GM12878 (cell line): ENCODE data around the gene FHOD3.

Experiments
- NBN ChIP-seq: fragments of 450-650 bp; IDR thresholded peaks from 2 replicates; pipeline ENCODE4 v1.6.1; 2016
- NFYB ChIP-seq: IDR thresholded peaks from 2 replicates; pipeline ENCODE4 v1.6.1; 2011; ENCODE audit warnings: low read depth, mild to moderate bottlenecking, low read length, improper control_type of control experiment, moderate library complexity; ENCODE audit not compliant: insufficient read depth
- TF ChIP-seq, protein P1 (sequence below): fragments of 450-650 bp; IDR thresholded peaks from 2 replicates; pipeline ENCODE4 v1.6.1; 2017; ENCODE audit warnings: mild to moderate bottlenecking, low read depth, inconsistent platforms; ENCODE audit not compliant: poor library complexity, severe bottlenecking

DNA sequence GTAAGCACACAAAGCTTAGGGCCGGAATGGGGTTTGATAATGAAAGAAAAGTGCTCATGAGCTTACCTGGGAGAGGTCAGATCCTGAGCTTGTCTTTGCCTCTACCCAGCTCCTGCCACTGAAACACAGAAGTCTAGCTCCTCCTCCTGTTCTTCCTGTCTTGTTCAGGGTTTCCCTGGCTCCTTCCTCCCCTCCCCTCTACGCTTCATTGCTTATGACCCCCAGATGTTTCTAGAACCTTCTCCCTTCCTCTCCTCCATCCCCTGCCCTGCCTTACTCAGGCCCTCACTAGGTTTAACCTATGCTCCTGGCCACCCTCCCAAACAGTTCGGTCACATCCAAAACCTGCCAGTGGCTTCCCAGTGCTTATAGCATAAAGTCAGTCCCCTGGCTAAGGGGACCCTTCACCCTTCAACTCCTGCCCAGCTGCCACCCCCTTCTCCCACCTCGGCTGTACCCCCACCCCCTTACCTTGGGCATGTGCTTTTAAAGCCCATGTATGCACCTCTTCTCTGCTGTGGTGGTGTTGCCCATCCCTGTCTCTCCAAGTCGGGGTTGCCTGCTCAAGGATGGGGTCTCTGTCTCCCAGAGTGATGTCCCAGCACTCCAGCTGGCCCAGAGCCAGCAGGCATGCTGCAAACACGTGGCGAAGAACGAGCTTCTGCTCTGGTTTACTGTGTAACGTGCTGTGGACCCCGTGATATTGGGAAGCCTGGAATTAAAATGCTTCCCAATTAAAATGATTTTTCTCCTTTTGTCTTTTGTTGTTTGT, 297.7 kb downstream of the FHOD3 start:
- no peak for TF ChIP-seq NFYB
- TF ChIP-seq, protein P1, sequence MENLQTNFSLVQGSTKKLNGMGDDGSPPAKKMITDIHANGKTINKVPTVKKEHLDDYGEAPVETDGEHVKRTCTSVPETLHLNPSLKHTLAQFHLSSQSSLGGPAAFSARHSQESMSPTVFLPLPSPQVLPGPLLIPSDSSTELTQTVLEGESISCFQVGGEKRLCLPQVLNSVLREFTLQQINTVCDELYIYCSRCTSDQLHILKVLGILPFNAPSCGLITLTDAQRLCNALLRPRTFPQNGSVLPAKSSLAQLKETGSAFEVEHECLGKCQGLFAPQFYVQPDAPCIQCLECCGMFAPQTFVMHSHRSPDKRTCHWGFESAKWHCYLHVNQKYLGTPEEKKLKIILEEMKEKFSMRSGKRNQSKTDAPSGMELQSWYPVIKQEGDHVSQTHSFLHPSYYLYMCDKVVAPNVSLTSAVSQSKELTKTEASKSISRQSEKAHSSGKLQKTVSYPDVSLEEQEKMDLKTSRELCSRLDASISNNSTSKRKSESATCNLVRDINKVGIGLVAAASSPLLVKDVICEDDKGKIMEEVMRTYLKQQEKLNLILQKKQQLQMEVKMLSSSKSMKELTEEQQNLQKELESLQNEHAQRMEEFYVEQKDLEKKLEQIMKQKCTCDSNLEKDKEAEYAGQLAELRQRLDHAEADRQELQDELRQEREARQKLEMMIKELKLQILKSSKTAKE: no peak
- TF ChIP-seq NBN: no peak
